SK-N-SH (cell line): ENCODE measurements around the gene IL37. TPM values are rescaled to one million over a fixed set of nuclear protein-coding genes. Genes with fewer than 3 reads are reported as not detected.

Experiments used
- CTCF ChIA-PET: fragments of 300-600, 350-600 bp; formaldehyde crosslinking; extraction: SDS; loops from one replicate; lab custom pipeline; 2021; lab: Yijun Ruan, JAX
- POLR2A ChIA-PET: fragments of 350-600 bp; sonication (Branson Sonifier 250); formaldehyde crosslinking; extraction: SDS; loops from one replicate; lab custom pipeline; 2020; ENCODE audit warnings: antibody characterized with exemption, inconsistent platforms; lab: Yijun Ruan, JAX
- DNase-seq: peaks from one replicate; pipeline ENCODE4 v3.0.0; 2012
- H2AFZ ChIP-seq: fragments of 200-600 bp; sonication (generic); 2 replicates; pipeline ENCODE4 v1.8.1; 2016; ENCODE audit warnings: antibody characterized with exemption, mild to moderate bottlenecking, low read depth
- H3F3A ChIP-seq: fragments of 200-600 bp; sonication (generic); replicated peaks from 2 replicates; pipeline ENCODE3; 2016; ENCODE audit warnings: antibody characterized with exemption, mild to moderate bottlenecking; ENCODE audit not compliant: insufficient read depth
- H3K27ac ChIP-seq, 2 experiments: fragments of 200-500 bp in 1 of 2; fragments of 200-600 bp in 1 of 2; sonication (Bioruptor generic) in 1 of 2; sonication (generic), shearing (Covaris generic) in 1 of 2; 2 replicates each; pipeline versions ENCODE4 v1.5.1 to v1.6.1; 2014 to 2016; ENCODE audit warnings: low read depth in 2 of 2, inconsistent platforms in 1 of 2, low read length in 1 of 2, mild to moderate bottlenecking in 1 of 2, mixed read lengths in 1 of 2
- H3K27me3 ChIP-seq: fragments of 200-600 bp; sonication (generic), shearing (Covaris generic); 2 replicates; pipeline ENCODE4 v1.6.1; 2016; ENCODE audit warnings: mixed run types; ENCODE audit not compliant: insufficient read depth
- H3K36me3 ChIP-seq, 2 experiments: fragments of 200-500 bp in 1 of 2; fragments of 200-600 bp in 1 of 2; sonication (Bioruptor generic) in 1 of 2; sonication (generic) in 1 of 2; replicated peaks in 1 of 2; 2 replicates each; pipeline versions ENCODE3 to v1.5.1; 2014 to 2016; ENCODE audit warnings: low read length in 1 of 2, mild to moderate bottlenecking in 1 of 2; ENCODE audit not compliant: insufficient read depth in 2 of 2, control insufficient read depth in 1 of 2
- H3K4me1 ChIP-seq, 2 experiments: fragments of 200-500 bp in 1 of 2; fragments of 200-600 bp in 1 of 2; sonication (Bioruptor generic) in 1 of 2; sonication (generic), shearing (Covaris generic) in 1 of 2; 2 replicates each; pipeline versions ENCODE4 v1.5.1 to v1.6.1; 2014 to 2016; ENCODE audit warnings: low read depth in 1 of 2, low read length in 1 of 2, mixed run types in 1 of 2; ENCODE audit not compliant: insufficient read depth in 2 of 2, control insufficient read depth in 1 of 2
- H3K4me2 ChIP-seq: fragments of 200-600 bp; sonication (generic), shearing (Covaris generic); 2 replicates; pipeline ENCODE4 v1.6.1; 2017; ENCODE audit warnings: mixed run types
- H3K4me3 ChIP-seq, 2 experiments: fragments of 200-500 bp in 1 of 2; fragments of 200-600 bp in 1 of 2; sonication (Bioruptor generic) in 1 of 2; sonication (generic), shearing (Covaris generic) in 1 of 2; 2 replicates each; pipeline versions ENCODE4 v1.5.1 to v1.8.1; 2014 to 2016; ENCODE audit warnings: low read depth in 2 of 2, inconsistent platforms in 1 of 2, low read length in 1 of 2, mild to moderate bottlenecking in 1 of 2, mixed read lengths in 1 of 2, moderate library complexity in 1 of 2
- H3K79me2 ChIP-seq: fragments of 200-600 bp; sonication (generic); 2 replicates; pipeline ENCODE4 v1.8.1; 2017; ENCODE audit warnings: mild to moderate bottlenecking; ENCODE audit not compliant: insufficient read depth
- H3K9ac ChIP-seq: fragments of 200-600 bp; sonication (generic); 2 replicates; pipeline ENCODE4 v1.6.1; 2017; ENCODE audit warnings: mixed run types
- H3K9me2 ChIP-seq: fragments of 200-600 bp; sonication (generic); 2 replicates; pipeline ENCODE4 v1.6.1; 2017; ENCODE audit warnings: mixed run types
- H3K9me3 ChIP-seq: fragments of 200-600 bp; sonication (generic); 2 replicates; pipeline ENCODE4 v1.6.1; 2017; ENCODE audit warnings: mixed run types, mild to moderate bottlenecking, moderate library complexity
- H4K20me1 ChIP-seq: fragments of 200-600 bp; sonication (generic); 2 replicates; pipeline ENCODE4 v1.6.1; 2017; ENCODE audit warnings: mild to moderate bottlenecking, mixed run types; ENCODE audit not compliant: insufficient read depth
- MEF2A ChIP-seq: IDR thresholded peaks from 2 replicates; pipeline ENCODE4 v1.4.0; 2012; ENCODE audit warnings: low read depth, borderline replicate concordance
- RAD21 ChIP-seq: IDR thresholded peaks from 2 replicates; pipeline ENCODE4 v1.6.1; 2012; ENCODE audit warnings: mild to moderate bottlenecking, low read length
- SMC3 ChIP-seq: IDR thresholded peaks from 2 replicates; pipeline ENCODE4 v1.6.1; 2012; ENCODE audit warnings: low read depth, low read length, improper control_type of control experiment
- TCF12 ChIP-seq: IDR thresholded peaks from 2 replicates; pipeline ENCODE4 v1.4.0; 2012
- WGBS: methylation state at CpG from one replicate; pipeline ENCODE4 v1.1.6; 2017; ENCODE audit warnings: low lambda C conversion rate; 5-methylcytosine and 5-hydroxymethylcytosine counted together
- polyA plus RNA-seq, 3 experiments: library from polyadenylated mRNA; depleted of rRNA; stranded (reverse); fragments of >200 nt; gene quantifications; 2 replicates each; pipeline ENCODE4 v1.2.3, GENCODE V29; 2012
- TF ChIP-seq, protein P1 (sequence below): fragments of 200-600 bp; sonication (generic); IDR thresholded peaks from 2 replicates; pipeline ENCODE4 v1.6.1; 2017; ENCODE audit warnings: antibody characterized with exemption, mild to moderate bottlenecking, moderate library complexity

Gene IL37
- polyA plus RNA-seq, 1 of the 3 experiments (the other 2 are of a cell fraction) = not detected

DNA sequence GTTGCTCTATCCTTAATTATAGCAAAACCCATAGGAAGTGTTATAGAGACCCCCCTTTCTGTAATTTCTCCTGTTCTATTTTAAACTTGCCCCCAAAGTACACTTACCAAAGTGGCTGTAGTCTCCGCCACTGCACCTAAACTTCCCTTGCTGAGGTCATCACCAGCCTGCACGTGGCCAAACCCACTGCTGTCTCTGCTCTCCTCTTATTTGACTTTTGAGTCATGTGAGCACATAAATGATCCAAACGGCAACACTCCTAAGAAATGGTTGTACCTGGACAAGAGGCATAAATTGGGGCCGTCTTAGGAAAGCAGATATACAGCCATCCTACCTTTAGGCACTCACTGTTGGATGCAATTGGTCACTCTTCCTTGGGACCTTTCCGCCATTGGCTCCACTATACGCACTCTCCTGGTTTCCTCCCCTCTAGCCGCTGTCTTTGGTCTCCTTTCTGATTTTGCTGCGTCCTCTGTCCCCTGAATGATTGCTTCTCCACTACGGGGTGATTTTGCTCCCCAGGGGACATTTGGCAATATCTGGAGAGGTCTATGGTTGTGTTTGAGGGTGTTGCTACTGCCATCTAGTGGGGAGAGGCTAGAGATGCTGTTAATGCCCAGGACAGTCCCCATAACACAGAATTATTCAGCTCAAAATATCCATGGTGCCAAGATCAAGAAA is 47.6 kb downstream of the IL37 start:
- H3K27me3 ChIP-seq = peaks cover 44% of the 10 kb centered on the region; the same call in 1 of the 2 replicates
- no peaks in the 10 kb centered on the region for H3K36me3 ChIP-seq
- no peaks in the 10 kb centered on the region; a peak in 1 of 4 replicates for H3K4me1 ChIP-seq
- H3K4me2 ChIP-seq = no peak overlapping the region
- H3K9me2 ChIP-seq = no peaks in the 10 kb centered on the region
- H3F3A ChIP-seq = no peaks in the 10 kb centered on the region
- H3K9ac ChIP-seq = no peak overlapping the region
- 17% methylated on average over 9 of the region's 9 CpGs for WGBS
- no peak overlapping the region for H2AFZ ChIP-seq
- DNase-seq = peak; percentile 55
- no peaks in the 10 kb centered on the region for H3K79me2 ChIP-seq
- H3K9me3 ChIP-seq = no peaks in the 10 kb centered on the region
- no peak overlapping the region for H3K27ac ChIP-seq
- CTCF ChIA-PET = interaction anchor here (0.5 to 5.3 kb wide), 31 partner anchors 9 to 358 kb away, joined by 3 to 46 read pairs (median 4); partner anchors contain the start of gene IL36G
- POLR2A ChIA-PET = no interaction called here
- TF ChIP-seq, protein P1, sequence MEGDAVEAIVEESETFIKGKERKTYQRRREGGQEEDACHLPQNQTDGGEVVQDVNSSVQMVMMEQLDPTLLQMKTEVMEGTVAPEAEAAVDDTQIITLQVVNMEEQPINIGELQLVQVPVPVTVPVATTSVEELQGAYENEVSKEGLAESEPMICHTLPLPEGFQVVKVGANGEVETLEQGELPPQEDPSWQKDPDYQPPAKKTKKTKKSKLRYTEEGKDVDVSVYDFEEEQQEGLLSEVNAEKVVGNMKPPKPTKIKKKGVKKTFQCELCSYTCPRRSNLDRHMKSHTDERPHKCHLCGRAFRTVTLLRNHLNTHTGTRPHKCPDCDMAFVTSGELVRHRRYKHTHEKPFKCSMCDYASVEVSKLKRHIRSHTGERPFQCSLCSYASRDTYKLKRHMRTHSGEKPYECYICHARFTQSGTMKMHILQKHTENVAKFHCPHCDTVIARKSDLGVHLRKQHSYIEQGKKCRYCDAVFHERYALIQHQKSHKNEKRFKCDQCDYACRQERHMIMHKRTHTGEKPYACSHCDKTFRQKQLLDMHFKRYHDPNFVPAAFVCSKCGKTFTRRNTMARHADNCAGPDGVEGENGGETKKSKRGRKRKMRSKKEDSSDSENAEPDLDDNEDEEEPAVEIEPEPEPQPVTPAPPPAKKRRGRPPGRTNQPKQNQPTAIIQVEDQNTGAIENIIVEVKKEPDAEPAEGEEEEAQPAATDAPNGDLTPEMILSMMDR = peak; percentile 88
- no peak for TF ChIP-seq MEF2A
- peak; percentile 32 for TF ChIP-seq SMC3
- TF ChIP-seq RAD21 = peak; percentile 60
- no peak overlapping the region for H3K4me3 ChIP-seq
- H4K20me1 ChIP-seq = no peaks in the 10 kb centered on the region

DNA sequence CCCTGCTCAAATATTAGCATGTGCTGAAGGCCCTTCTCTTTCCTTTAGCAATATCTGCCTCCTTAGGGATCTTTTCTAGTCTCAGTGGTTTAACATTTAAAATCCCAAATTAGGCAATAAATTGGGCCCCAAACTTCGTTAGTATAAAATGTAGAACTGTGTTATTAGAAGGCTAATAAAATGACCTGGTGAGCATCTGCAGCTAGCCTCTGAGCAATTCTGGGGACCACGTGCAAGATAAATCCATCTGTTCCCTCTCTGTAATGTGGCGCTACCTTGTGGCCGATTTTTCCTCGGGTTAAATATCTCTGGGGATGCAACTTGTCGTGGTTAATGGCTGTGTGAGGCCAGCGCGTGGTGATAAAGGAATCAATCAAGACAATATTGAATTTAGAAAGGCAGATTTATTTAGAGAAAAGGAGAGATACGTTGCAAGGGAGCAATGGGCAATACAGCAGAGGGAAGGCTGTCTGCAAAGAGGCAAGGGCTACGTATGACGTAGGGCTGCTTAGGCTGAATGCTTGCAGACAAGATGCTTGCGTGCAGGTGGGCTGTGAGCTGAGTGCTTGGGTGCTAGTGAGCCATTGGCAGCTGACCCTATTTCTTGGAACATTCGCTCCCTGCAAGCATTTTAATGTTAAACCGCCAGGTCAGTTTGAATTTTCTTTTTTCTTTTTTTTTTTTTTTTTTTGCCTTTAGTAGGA is 48.3 kb downstream of the IL37 start:
- TF ChIP-seq, protein P1 = peak; percentile 24; the same call in 1 of the 2 replicates
- no peak for TF ChIP-seq TCF12
- TF ChIP-seq, all 33 proteins: peak for 1
- H3K4me2 ChIP-seq = no peak overlapping the region
- no peak overlapping the region for H3K4me3 ChIP-seq
- DNase-seq = peak; percentile 8
- ChIA-PET CTCF (interaction anchor here (0.5 to 5.3 kb wide), 31 partner anchors 9 to 359 kb away, joined by 3 to 46 read pairs (median 4); partner anchors contain the start of gene IL36G), POLR2A (no interaction called here)
- no peaks in the 10 kb centered on the region for H3F3A ChIP-seq
- H2AFZ ChIP-seq = no peak overlapping the region
- 22% methylated on average over 13 of the region's 14 CpGs for WGBS
- H4K20me1 ChIP-seq = no peaks in the 10 kb centered on the region
- no peaks in the 10 kb centered on the region for H3K79me2 ChIP-seq
- H3K9ac ChIP-seq = no peak overlapping the region
- H3K9me2 ChIP-seq = no peaks in the 10 kb centered on the region
- H3K27ac ChIP-seq = no peak overlapping the region
- no peaks in the 10 kb centered on the region for H3K36me3 ChIP-seq
- H3K4me1 ChIP-seq = no peaks in the 10 kb centered on the region; a peak in 1 of 4 replicates
- no peaks in the 10 kb centered on the region for H3K9me3 ChIP-seq
- H3K27me3 ChIP-seq = peaks cover 46% of the 10 kb centered on the region; the same call in 1 of the 2 replicates
